ENCODE measurements around the gene LGMN.
A peak's percentile ranks its signal among the peaks of the same experiment; 100 is the strongest.

LGMN gene

GRCh38 chr14:92724516-92725340 lies 23.7 kb downstream of the LGMN start:
- no peak for DNase-seq

GRCh38 chr14:92719890-92720323 lies 28.5 kb downstream of the LGMN start:
- no peak for DNase-seq

GRCh38 chr14:92719421-92719820 lies 29.0 kb downstream of the LGMN start:
- no peak for DNase-seq

- no peak for DNase-seq
Measured at GRCh38 chr14:92718664-92719063, 29.8 kb downstream of the LGMN start.

- no peak for DNase-seq
Measured at GRCh38 chr14:92717571-92718042, 30.8 kb downstream of the LGMN start.

GRCh38 chr14:92716131-92716530 lies 32.3 kb downstream of the LGMN start:
- DNase-seq, result no peak

GRCh38 chr14:92714739-92715307 lies 33.6 kb downstream of the LGMN start:
- DNase-seq, result peak; percentile 81

GRCh38 chr14:92712654-92713051 lies 35.8 kb downstream of the LGMN start:
- DNase-seq, result no peak

GRCh38 chr14:92711976-92712653 lies 36.3 kb downstream of the LGMN start:
- DNase-seq, result no peak

GRCh38 chr14:92710001-92710341 lies 38.5 kb downstream of the LGMN start:
- no peak for DNase-seq

- DNase-seq, result no peak
Measured at GRCh38 chr14:92709340-92710000, 39.0 kb downstream of the LGMN start.

GRCh38 chr14:92706386-92706785 lies 42.0 kb downstream of the LGMN start:
- no peak for DNase-seq

GRCh38 chr14:92704821-92705220 lies 43.6 kb downstream of the LGMN start:
- DNase-seq, result no peak

GRCh38 chr14:92704036-92704804 lies 44.2 kb downstream of the LGMN start:
- DNase-seq, result no peak

GRCh38 chr14:92703516-92703915 lies 44.9 kb downstream of the LGMN start:
- no peak for DNase-seq

- peak; percentile 19 for DNase-seq
Measured at GRCh38 chr14:92702441-92702918, 45.9 kb downstream of the LGMN start.

- DNase-seq, result no peak
Measured at GRCh38 chr14:92701826-92702225, 46.6 kb downstream of the LGMN start.

- DNase-seq, result no peak
Measured at GRCh38 chr14:92698393-92698792, 50.0 kb downstream of the LGMN start.

GRCh38 chr14:92696366-92696765 lies 52.1 kb downstream of the LGMN start:
- DNase-seq, result no peak

GRCh38 chr14:92695562-92695961 lies 52.9 kb downstream of the LGMN start:
- no peak for DNase-seq

- no peak for DNase-seq
Measured at GRCh38 chr14:92694807-92695206, 53.6 kb downstream of the LGMN start.

GRCh38 chr14:92693998-92694795 lies 54.2 kb downstream of the LGMN start:
- no peak for DNase-seq

Data from hematopoietic multipotent progenitor cell treated with erythropoietin and hydrocortisone succinate and interleukin-3 and kit ligand, for 8 days (in vitro differentiated cells).